MM.1S (cell line): ENCODE measurements around the gene SF3A2.

Experiments
- DNase-seq: peaks from one replicate; pipeline ENCODE4 v3.0.0-alpha.2; 2015
- H2AFZ ChIP-seq: fragments of 300-600 bp; sonication (generic); 2 replicates; pipeline ENCODE4 v1.6.0; 2016; ENCODE audit warnings: antibody characterized with exemption, low read length
- H3F3A ChIP-seq: fragments of 300-600 bp; sonication (generic); 2 replicates; pipeline ENCODE4 v1.6.1; 2016; ENCODE audit warnings: mild to moderate bottlenecking, antibody characterized with exemption, low read length, moderate library complexity, mixed read lengths; ENCODE audit not compliant: insufficient read depth
- H3K27ac ChIP-seq: fragments of 300-600 bp; sonication (generic); 2 replicates; pipeline ENCODE4 v1.5.1; 2016; ENCODE audit warnings: mild to moderate bottlenecking, low read length
- H3K27me3 ChIP-seq: fragments of 300-600 bp; sonication (generic); replicated peaks from 2 replicates; pipeline ENCODE4 v1.6.0; 2016; ENCODE audit warnings: low read length; ENCODE audit not compliant: insufficient read depth
- H3K36me3 ChIP-seq: fragments of 300-600 bp; sonication (generic); replicated peaks from 2 replicates; pipeline ENCODE4 v1.6.1; 2016; ENCODE audit warnings: mild to moderate bottlenecking, low read length, mixed read lengths; ENCODE audit not compliant: insufficient read depth
- H3K4me1 ChIP-seq: fragments of 300-600 bp; sonication (generic); 2 replicates; pipeline ENCODE4 v1.6.1; 2016; ENCODE audit warnings: low read length, mixed read lengths
- H3K4me2 ChIP-seq: fragments of 300-600 bp; sonication (generic); 2 replicates; pipeline ENCODE4 v1.6.0; 2016; ENCODE audit warnings: low read depth, low read length
- H3K4me3 ChIP-seq: fragments of 300-600 bp; sonication (generic); 2 replicates; pipeline ENCODE4 v1.5.1; 2016; ENCODE audit warnings: low read length, mixed read lengths
- H3K79me2 ChIP-seq: fragments of 300-600 bp; sonication (generic); 2 replicates; pipeline ENCODE4 v1.6.1; 2016; ENCODE audit warnings: mixed run types, low read length, mixed read lengths
- H3K9ac ChIP-seq: fragments of 300-600 bp; sonication (generic); 2 replicates; pipeline ENCODE4 v1.6.1; 2016; ENCODE audit warnings: low read length, mixed read lengths
- H3K9me2 ChIP-seq: fragments of 300-600 bp; sonication (generic); replicated peaks from 2 replicates; pipeline ENCODE4 v1.6.1; 2016; ENCODE audit warnings: mild to moderate bottlenecking, low read length, mixed read lengths; ENCODE audit not compliant: insufficient read depth
- H3K9me3 ChIP-seq: fragments of 300-600 bp; sonication (generic); replicated peaks from 2 replicates; pipeline ENCODE4 v1.6.1; 2016; ENCODE audit warnings: mild to moderate bottlenecking, low read length, mixed read lengths; ENCODE audit not compliant: insufficient read depth
- H4K20me1 ChIP-seq: fragments of 300-600 bp; sonication (generic); 2 replicates; pipeline ENCODE4 v1.6.1; 2016; ENCODE audit warnings: mild to moderate bottlenecking, low read length, moderate library complexity, mixed read lengths; ENCODE audit not compliant: insufficient read depth
- CTCF ChIP-seq: fragments of 300-600 bp; sonication (generic); IDR thresholded peaks from 2 replicates; pipeline ENCODE4 v1.5.1; 2016; ENCODE audit warnings: antibody characterized with exemption, low read length, mixed read lengths
- EZH2 ChIP-seq: fragments of 300-600 bp; sonication (generic); optimal IDR thresholded peaks from 2 replicates; pipeline ENCODE3; 2017; ENCODE audit warnings: low read depth, mild to moderate bottlenecking, antibody characterized with exemption, low read length, mixed read lengths
- EZH2phosphoT487 ChIP-seq: fragments of 300-600 bp; sonication (generic); IDR thresholded peaks from 2 replicates; pipeline ENCODE4 v1.6.1; 2018; ENCODE audit warnings: antibody characterized with exemption, low read length

SF3A2 gene

GRCh38 chr19:2266183-2266993, 29.8 kb downstream of the SF3A2 start:
- peak; percentile 62 for DNase-seq
- Histone ChIP-seq H3K9ac (peak overlapping the region; percentile 5; the same call in 1 of the 2 replicates), H3K4me1 (peaks cover 21% of the 10 kb centered on the region), H3K36me3 (0 out of 2 replicates have a peak, but pooled peaks cover 2% of the 10 kb centered on the region), H3K9me2 (no peaks in the 10 kb centered on the region), H3K4me2 (peak overlapping the region; percentile 64), H3F3A (peaks cover 26% of the 10 kb centered on the region), H3K9me3 (no peaks in the 10 kb centered on the region), H3K4me3 (0 out of 2 replicates have a peak overlapping the region, but pooled peaks have one; percentile 13), H2AFZ (peak overlapping the region; percentile 97), H3K27ac (peak overlapping the region; percentile 45), H3K79me2 (peaks cover 41% of the 10 kb centered on the region), H3K27me3 (no peaks in the 10 kb centered on the region), H4K20me1 (peaks cover 18% of the 10 kb centered on the region)
- no peak for TF ChIP-seq EZH2
- TF ChIP-seq CTCF: no peak
- no peak for TF ChIP-seq EZH2phosphoT487

GRCh38 chr19:2268480-2268830, 31.8 kb downstream of the SF3A2 start:
- H3K4me2 ChIP-seq: peak overlapping the region; percentile 90
- H3K27ac ChIP-seq: no peak overlapping the region
- H3K9me3 ChIP-seq: no peaks in the 10 kb centered on the region
- peaks cover 33% of the 10 kb centered on the region for H3K4me1 ChIP-seq
- no peak for TF ChIP-seq EZH2
- no peak for TF ChIP-seq EZH2phosphoT487
- TF ChIP-seq CTCF: no peak
- H3K79me2 ChIP-seq: peaks cover 54% of the 10 kb centered on the region
- peaks cover 44% of the 10 kb centered on the region for H3F3A ChIP-seq
- H2AFZ ChIP-seq: peak overlapping the region; percentile 68; the same call in 1 of the 2 replicates
- peak overlapping the region; percentile 61 for H3K9ac ChIP-seq
- peak; percentile 10 for DNase-seq
- no peaks in the 10 kb centered on the region for H3K9me2 ChIP-seq
- peak overlapping the region; percentile 85 for H3K4me3 ChIP-seq
- peaks cover 17% of the 10 kb centered on the region for H3K36me3 ChIP-seq
- peaks cover 36% of the 10 kb centered on the region for H4K20me1 ChIP-seq
- H3K27me3 ChIP-seq: no peaks in the 10 kb centered on the region

- Histone ChIP-seq H3K27me3 (no peaks in the 10 kb centered on the region), H3K4me3 (peak overlapping the region; percentile 85), H3F3A (peaks cover 46% of the 10 kb centered on the region), H3K27ac (no peak overlapping the region; the same call in 1 of the 2 replicates), H3K36me3 (peaks cover 17% of the 10 kb centered on the region), H2AFZ (peak overlapping the region; percentile 68), H3K4me1 (peaks cover 35% of the 10 kb centered on the region), H3K9me2 (no peaks in the 10 kb centered on the region), H4K20me1 (peaks cover 38% of the 10 kb centered on the region), H3K79me2 (peaks cover 57% of the 10 kb centered on the region), H3K4me2 (peak overlapping the region; percentile 90), H3K9me3 (no peaks in the 10 kb centered on the region), H3K9ac (peak overlapping the region; percentile 61)
- no peak for DNase-seq
- no peak for TF ChIP-seq CTCF
- no peak for TF ChIP-seq EZH2
- no peak for TF ChIP-seq EZH2phosphoT487
Measured at GRCh38 chr19:2268861-2269243, 32.2 kb downstream of the SF3A2 start.
